ENCODE data around the gene AKAP13. TPM values are rescaled to one million over a fixed set of nuclear protein-coding genes. Genes with fewer than 3 reads are reported as not detected.

The AKAP13 gene
- total RNA-seq, 2 donors from 2014 or later, result 151 to 159 TPM

DNA sequence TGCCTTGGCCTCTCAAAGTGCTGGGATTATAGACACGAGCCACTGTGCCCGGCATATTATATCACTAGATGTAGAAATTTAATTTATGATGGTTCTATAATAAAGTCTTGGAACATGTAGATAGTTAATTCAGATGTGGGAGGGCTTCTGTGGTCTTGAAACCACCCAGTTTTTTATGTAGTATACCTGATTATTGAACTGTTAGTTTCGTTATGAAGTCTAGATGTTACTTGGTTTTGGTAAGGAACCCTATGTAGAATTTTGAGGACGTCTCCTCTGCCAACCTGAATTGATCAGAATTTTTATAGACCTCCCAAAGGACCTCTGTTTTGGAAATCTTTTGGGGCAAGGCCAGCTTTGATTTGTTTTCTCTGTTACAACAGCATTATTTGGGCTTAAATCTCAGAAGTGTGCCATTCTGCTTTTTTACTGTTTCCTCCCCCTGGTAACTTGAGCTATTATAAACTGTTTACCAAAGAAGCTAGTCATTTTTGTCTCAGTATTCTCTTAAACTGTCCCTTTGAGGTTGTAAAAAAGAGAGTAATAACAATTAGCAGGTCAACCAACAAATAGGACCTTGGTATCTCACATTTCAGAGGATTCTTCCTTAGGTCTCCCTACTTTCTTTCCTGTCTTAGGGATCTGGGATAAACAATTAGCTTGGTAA, 20.8 kb downstream of the AKAP13 start:
- ATAC-seq (no peak), DNase-seq (no peak)
- intact Hi-C loops (cut with DNase I, micrococcal nuclease), result no loop called here

DNA sequence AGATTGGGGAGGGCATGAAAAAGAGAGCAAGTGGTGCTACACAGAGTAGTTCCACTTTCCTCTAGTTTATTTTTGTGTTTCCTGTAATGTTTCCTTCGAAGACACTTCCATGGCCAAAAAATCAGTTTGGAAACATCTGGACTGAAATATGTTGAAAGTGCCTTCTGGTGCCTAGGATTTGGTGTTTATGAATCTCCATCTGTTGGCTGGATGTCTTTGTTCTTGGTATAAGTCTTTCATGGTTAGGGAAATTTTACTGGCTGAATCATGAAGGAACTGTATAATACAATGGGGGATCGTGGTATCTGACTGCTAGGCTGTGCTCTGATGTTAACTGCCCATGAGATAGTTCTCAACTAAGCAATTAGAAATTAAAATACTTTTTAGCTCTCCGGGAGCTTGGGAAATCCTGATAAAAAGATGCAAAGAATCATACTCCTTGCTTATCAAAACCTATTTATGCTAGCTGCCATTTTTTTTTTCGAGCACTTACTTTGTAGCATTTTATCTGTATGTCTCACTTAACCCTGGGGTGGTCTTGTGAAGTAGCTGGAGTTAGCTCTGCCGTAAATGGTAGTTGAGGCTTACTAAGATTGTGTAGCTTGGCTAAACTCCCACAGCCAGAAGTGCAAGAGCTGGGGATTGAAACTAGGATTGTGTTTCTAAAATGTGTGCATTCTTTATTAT, 21.9 kb downstream of the AKAP13 start:
- no peak for DNase-seq
- no peak for ATAC-seq
- intact Hi-C loops (cut with DNase I, micrococcal nuclease), result no loop called here

DNA sequence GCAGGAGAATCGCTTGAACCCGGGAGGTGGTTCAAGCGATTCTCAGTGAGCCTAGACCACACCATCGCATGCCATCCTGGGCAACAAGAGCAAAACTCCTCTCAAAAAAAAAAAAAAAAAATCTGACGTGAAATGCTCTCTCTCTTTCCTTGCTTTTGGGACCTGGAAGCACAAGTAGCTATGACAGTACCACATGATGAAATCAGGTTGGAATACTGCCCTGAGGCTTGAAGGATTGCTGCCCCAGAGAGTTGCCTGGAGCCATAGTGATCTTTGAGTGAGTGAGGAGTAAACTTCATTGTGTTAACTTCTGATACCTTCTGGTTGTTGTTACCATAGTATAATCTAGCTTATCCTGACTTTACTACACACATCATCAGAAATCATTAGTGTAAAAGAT, 23.3 kb downstream of the AKAP13 start:
- ATAC-seq, result peak; percentile 24
- intact Hi-C loops (cut with DNase I, micrococcal nuclease), result no loop called here
- no peak for DNase-seq

DNA sequence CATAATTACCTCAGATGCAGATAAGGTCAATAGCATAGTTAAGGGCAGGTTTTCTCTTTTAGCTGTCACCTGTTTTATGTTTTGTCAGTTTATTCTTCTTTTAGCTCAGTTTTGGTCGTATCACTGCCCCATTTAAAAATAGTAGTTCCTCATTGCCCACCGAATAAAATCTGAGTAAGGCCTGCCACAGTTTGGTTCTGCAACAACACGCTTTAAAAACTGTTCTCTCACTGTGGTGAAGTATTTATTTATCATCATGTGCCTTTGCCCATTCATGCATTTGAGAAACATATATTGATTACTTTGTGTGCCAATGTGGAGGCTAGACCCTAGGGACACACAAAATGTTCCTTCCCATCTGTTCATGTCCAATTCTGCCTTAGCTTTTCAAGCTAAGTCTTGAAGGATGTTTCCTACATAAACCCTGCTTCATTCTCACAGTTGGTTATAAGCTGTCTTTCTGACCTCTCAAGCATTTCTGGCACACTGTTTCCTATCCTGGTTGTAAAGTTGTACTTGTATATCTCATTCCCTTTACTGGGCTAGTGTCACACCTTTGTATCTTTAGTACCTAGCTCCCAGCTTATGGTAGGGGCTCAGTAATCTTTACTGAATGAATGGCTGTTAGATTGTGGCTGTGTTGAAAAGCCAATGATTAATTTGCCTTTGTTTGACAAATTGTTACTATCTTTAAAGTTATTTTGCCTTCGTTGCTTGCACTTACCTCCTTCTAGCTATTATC, 23.9 kb downstream of the AKAP13 start:
- ATAC-seq, result peak; percentile 91

DNA sequence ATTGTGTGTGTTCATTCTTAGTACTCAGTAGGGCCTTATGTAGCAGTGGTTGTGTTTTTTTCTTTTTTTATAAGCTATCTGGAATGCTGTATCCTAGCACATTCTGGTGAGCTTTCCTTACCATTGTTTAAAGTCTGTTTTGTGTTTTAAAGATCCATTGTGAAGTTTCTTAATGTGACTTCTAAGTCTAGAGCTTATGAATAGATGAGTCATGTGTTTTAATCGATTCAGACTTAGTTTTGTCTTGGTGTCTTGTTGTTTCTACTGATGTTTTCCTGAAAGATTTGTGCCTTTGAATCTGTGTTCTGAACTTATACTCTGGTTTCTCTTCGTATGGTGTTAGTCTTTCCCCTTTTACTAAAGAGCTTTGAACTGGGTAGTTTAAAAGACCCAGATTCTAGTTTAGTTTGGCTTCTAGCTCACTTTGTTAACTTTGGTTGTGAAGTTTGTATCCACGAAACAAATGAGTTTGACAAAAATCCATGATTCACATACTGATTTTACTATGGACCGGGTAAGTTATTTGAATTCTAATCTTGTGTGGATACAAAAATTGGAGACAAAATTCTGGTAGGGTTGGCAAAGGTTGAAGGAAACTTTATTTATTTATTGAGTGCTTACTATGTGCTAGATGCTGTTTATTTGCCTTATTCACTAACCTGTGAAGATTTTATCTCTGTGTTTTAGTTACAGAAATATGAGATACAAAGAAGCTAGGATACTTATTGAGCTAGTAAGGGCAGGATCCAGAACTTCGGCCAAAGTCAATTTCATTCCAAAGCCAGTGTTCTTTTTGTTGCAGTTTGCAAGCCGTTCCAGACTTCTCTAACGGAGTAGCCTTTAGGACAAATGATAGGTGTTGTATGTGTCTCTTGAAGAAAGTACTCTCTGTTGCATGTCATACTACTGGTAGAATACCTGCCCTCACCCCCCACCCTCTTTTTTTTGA, 24.8 kb downstream of the AKAP13 start:
- peak; percentile 38 for ATAC-seq
- intact Hi-C loops (cut with DNase I, micrococcal nuclease), result no loop called here
- DNase-seq, result no peak

More for the DNA sequence above, 23.9 kb downstream of the AKAP13 start:
- no peak for DNase-seq
- intact Hi-C loops (cut with DNase I, micrococcal nuclease), result no loop called here

DNA sequence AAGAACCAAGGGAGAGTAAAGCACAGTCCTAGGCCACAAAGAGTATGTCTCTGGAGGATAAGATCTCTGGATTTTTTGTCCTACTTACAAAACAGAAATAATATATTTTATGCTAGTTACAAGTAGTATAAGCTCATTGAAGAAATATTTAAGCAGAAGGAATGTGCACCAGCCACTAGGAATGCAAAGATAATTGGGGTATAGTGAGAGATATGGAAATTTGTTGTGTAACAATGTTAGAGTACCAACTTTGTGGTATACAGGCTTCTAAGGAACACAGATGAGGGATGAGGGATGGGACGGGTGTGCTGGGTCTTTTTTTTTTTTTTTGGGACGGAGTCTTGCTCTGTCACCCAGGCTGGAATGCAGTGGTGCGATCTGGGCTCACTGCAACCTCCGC, 26.5 kb downstream of the AKAP13 start:
- intact Hi-C loops (cut with DNase I, micrococcal nuclease), result no loop called here
- DNase-seq, result no peak
- ATAC-seq, result no peak

DNA sequence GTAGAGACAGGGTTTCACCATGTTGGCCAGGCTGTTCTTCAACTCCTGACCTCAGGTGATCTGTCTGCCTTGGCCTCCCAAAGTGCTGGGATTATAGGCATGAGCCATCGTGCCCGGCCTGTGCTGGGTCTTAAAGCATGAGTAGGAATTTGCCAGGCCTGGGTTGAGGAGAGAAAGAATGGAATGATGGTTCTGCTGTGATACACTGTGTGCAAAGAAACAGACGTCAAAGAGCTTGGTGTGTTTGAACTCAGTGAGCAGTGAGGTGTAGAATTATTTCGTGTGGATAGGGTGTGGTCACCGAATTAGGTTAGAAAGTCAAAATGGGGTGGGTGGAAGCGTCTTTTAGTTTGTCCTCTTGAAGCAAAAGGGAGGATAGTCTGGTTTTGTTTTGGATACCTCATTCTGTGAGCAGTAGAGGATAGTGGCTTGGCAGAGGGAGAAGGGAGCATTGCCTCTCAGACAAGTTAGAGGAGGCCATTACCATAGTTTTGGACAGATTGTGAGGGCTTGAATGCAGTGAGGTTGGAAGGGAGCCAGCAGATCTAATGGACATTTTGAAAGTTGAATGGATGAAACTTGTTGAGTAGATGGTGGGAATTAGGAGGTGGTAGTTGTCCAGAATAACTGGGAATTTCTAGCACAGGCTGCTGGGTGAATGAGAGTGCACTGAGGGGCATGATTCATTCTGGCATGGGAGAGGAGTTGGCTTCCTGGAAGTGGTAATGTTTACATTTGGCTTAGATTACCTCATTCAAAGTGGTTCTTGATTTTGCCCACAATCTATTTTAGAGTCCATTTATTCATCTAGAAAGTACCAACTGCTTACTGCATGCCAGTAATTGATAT, 27.2 kb downstream of the AKAP13 start:
- intact Hi-C loops (cut with DNase I, micrococcal nuclease), result no loop called here
- peak; percentile 56 for ATAC-seq
- no peak for DNase-seq

DNA sequence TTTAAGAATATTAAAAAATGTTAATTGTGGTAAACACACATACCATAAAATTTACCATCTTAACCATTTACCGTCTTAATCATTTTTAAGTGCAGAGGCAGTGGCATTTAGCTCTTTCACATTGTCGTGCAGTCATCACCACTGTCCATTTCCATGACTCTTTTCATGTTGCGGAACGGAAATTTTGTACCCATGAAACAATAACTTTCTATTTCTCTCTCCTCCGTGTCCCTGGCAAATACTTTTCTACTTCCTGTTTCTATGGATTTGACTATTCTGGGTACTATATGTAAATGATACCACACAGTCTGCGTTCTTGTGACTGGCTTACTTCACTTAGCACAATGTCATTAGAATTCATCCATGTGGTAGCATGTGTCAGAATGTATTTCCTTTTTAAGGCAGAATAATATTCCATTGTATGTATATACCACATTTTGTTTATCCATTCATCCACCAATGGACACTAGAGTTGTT, 27.9 kb downstream of the AKAP13 start:
- ATAC-seq (no peak), DNase-seq (no peak)
- intact Hi-C loops (cut with DNase I, micrococcal nuclease), result no loop called here

DNA sequence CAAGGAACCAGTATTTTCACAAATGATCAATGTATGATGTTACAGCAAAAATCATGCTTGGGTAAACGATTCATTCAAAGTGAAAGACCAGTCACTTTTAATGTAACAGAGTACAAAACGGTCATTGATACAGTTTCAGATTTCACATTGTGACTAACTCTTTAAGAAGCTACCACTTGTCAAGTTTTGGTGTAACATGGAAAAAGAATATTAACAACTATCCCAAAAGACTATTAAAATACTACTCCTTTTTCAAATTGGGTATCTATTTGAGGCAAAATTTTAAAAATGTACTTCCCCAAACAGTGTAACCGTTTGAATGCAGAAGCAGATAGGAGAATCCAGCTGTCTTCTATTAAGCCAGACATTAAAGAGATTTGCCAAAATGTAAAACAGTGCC, 31.7 kb downstream of the AKAP13 start:
- DNase-seq, result no peak
- no peak for ATAC-seq
- intact Hi-C loops (cut with DNase I, micrococcal nuclease), result no loop called here

DNA sequence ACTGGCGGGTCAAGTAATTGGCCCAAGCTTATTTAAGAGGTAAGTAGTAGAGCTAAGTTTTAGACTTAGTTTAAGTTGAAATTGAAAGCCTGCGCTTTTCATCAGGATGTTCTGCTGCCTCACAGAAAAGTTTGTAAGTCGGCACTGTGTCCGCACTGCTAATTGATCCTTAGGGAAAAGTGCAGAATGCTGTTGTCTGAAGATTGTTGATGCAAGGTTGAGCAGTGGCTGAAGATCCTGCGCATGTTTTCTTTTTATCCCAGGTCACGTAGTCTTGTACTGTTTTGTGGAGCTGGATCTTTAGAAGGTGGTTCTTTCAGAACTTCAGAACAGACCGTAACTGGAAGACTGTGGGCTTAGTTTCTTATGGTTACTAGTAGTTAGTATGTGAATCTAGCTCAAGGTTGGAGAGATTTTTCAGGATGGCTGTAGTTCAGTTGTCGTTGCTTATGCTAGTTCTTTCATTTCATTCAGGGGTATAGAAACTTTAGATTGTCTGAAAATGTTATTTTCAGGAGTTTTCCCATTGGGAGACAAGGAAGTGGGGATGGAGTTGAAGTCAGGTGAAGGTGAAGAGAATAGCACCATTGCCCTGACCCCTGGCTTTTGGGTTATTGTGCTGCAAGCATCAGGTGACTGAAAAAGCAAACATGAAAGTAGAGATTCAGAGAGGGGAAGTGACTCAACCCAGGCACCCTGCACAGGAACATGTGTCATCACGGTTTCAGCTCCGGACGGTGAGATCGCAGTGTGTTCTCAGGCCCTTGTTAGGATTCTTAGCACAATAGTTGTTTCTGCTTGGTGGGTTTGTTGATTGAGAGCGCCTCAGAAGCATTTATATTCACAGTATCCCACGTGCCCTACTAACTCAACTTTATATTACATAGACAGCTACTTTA, 32.8 kb downstream of the AKAP13 start:
- DNase-seq, result peak; percentile 50 to 73
- intact Hi-C loops (cut with DNase I, micrococcal nuclease), result no loop called here

DNA sequence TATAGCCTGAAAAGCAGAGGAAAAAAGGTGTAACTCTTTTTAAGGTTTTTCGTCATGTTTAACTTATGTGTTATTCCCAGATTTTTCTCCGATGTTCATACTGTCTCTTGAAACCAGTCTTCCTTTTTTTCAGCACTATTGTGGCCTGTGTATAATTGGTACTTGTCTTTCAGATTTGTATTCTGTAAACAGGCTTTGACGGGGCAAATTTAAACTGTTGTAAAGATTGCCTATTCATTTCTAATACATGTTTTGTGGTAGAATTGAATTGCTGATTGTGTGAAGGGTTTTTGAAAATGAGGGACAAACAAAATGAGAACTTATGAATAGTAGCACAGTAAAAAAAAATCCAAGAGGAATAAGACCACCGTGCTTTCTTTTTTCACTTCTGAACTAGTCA, 33.6 kb downstream of the AKAP13 start:
- intact Hi-C loops (cut with DNase I, micrococcal nuclease), result no loop called here
- ATAC-seq (no peak), DNase-seq (no peak)

More for the DNA sequence above, 32.8 kb downstream of the AKAP13 start:
- peak; percentile 90 for ATAC-seq

DNA sequence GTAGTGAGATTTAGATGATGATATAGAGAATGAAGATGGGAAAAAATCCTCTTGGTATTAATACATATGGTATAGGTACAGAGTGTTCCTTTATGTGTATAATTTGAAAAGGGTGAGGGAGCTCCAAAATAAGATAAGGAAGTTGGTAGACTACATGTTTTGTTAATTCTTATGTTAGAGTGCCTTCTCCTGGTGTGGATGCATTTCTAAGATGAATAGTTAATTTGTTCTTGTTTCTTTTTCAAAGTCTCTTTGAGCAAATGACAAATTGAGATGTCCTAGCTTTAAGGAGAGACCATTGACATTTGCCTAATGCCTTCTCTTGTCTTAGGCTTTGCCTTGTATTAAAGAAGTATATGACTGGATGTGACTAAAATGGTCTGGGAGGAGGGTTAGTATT, 34.1 kb downstream of the AKAP13 start:
- ATAC-seq (peak; percentile 47), DNase-seq (no peak)
- intact Hi-C loops (cut with DNase I, micrococcal nuclease), result no loop called here

DNA sequence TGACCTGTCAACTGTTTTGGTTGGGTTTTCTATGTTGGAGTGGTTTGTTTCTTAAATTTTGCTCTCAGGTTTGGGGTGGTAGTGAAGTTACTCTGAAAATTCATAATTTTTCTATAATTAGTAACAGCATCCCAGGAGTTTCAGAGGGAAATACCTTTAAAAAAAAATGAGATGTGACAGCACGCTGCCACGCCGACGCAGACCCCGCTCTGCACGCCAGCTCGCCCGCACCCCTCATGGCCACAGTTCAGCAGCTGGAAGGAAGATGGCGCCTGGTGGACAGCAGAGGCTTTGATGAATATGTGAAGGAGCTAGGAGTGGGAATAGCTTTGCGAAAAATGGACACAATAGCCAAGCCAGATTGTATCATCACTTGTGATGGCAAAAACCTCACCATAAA, 34.6 kb downstream of the AKAP13 start:
- intact Hi-C loops (cut with DNase I, micrococcal nuclease), result no loop called here
- DNase-seq (no peak), ATAC-seq (no peak)

DNA sequence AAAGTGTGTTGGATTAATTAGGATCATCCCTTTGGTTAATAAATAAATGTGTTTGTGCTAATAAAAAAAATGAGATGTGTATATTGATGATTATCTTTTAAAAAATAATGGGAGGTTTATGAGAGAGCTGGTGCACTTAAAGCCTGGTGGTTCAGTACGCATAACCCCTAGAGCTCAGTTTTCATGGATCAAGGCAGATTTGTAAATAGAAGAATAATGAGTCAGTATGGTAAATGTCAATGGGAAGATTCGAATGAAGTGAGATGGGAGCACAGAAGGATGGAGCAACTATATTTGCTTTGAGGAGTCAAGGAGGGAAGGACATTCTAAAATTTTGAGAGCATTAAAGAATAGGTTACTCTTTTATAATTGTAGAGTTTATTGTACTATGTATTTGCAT, 35.4 kb downstream of the AKAP13 start:
- ATAC-seq, result no peak
- intact Hi-C loops (cut with DNase I, micrococcal nuclease), result no loop called here
- DNase-seq, result no peak

DNA sequence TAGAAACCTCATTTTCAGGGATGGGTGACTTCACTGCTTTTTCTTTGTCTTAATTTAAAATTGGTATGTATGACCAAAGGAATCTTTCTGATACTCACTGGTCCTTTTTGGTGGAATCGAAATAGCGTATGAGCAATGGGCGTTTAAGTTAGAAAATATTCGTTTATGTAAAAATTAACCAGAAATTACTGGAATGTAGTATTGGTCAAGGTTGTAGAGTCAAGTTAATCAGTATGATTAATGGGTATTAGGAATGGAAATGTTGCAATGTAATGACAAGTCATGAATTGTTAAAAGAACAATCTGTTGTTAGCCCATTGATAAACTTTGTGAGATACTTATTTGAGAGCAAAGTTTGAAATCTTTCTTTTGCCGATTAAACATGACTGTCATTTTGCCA, 36.9 kb downstream of the AKAP13 start:
- no peak for ATAC-seq
- DNase-seq, result no peak
- intact Hi-C loops (cut with DNase I, micrococcal nuclease), result no loop called here

DNA sequence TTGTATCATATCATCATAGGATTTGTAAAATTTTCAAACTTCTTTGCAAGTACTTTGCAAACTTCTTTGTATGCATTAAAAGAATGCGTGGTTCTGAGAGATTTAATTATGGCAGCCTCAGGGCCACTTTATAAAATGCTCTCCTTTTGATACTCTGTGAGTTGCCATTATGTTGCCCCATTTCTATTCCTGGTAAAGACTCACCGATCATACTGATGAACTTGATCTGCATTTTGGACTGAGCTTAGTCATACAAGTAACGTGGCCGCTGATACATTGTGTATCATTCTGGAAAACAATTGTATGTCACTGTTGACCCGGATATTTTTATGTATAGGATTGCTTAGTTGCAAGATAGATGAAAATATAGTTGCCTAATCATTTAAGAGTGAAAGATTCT, 38.8 kb downstream of the AKAP13 start:
- intact Hi-C loops (cut with DNase I, micrococcal nuclease), result no loop called here
- no peak for ATAC-seq
- DNase-seq, result no peak
